IPS DF 6.9 (cell line): Measurements from ENCODE around the gene PLCB1.
A peak's percentile ranks its signal among the peaks of the same experiment; 100 is the strongest.
"Not testable (repeated sequence)": the region's sequence is repeated elsewhere in the genome, so short reads cannot be mapped to it uniquely, and the experiment has no call there.

Source experiments
- DNase-seq: peaks from one replicate; pipeline ENCODE4 v3.0.0-alpha.2; 2013; ENCODE audit warnings: low read depth, low spot score
- H3K27ac ChIP-seq: one replicate; pipeline ENCODE4 v1.5.1; 2013; ENCODE audit warnings: low read length, control low read depth
- H3K27me3 ChIP-seq: 2 replicates; pipeline ENCODE4 v1.6.1; 2013; ENCODE audit warnings: mild to moderate bottlenecking, low read length; ENCODE audit not compliant: control insufficient read depth, insufficient read depth
- H3K36me3 ChIP-seq: 2 replicates; pipeline ENCODE4 v1.6.1; 2013; ENCODE audit warnings: low read length; ENCODE audit not compliant: control insufficient read depth, insufficient read depth
- H3K4me1 ChIP-seq: 2 replicates; pipeline ENCODE4 v1.6.1; 2013; ENCODE audit warnings: low read length; ENCODE audit not compliant: control insufficient read depth, insufficient read depth
- H3K4me3 ChIP-seq: 2 replicates; pipeline ENCODE4 v1.5.1; 2013; ENCODE audit warnings: mild to moderate bottlenecking, low read length
- H3K9me3 ChIP-seq: 2 replicates; pipeline ENCODE4 v1.6.1; 2013; ENCODE audit warnings: low read length, inconsistent platforms; ENCODE audit not compliant: control insufficient read depth, insufficient read depth
- WGBS: extraction: QIAGEN DNeasy Blood & Tissue Kit; methylation state at CpG from one replicate; pipeline ENCODE4 v1.1.7; 2013; ENCODE audit warnings: mixed read lengths, missing lambda C conversion rate; ENCODE audit not compliant: insufficient read length, insufficient coverage; 5-methylcytosine and 5-hydroxymethylcytosine counted together

PLCB1 gene

DNA sequence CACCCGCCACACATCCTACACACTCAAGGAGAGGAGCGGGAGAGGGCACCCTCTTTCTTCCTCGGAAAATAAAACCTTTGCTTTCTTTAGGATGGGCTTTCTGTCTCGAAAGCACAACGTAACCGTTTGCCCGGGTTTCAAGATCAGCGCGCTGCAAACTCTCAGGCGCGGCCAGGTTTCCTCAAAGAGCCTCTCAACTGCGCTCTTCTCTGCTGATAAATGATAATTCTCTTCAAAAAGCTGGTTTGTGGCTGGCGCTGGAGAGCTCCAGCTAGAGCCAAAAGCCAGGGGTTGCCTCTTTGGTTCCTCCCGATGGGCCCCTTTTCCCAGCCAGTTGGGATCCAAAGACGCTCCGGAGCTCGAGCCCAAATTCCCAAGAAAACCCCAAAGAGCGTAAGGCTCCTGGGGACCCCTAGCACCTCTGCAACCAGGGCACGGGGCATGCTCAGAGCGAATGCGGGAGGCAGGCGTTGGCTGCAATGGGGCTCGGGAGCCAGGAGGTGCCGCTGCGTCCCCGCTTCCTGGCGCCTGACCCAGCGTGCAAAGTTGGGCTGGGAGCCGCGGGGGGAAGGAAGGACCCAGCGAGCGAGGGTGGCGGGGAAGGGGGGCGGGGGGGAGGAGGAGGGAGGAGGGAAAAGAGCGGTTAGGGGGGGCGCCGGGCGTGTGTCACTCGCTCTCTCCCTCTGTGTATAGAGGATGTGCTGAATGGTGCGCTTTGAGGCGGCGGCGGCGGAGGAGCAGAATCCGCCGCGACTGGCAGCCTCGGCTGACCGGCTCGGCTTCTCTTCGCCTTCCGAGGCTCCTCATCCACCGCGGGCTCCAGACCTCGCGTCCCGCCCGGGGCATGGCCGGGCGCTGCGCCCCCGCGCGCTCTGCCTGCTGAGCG, at the start of gene PLCB1:
PLCB1 (plus strand) TSS at position 669 of the 886 bp plus-strand sequence. CDS start 386 bp downstream, outside the sequence.
- DNase-seq = peak; percentile 71
- WGBS = no CpG with 5 or more reads among the region's 65 CpGs
- Histone ChIP-seq H3K27ac (no peak within 1 kb of the TSS), H3K9me3 (no peaks in the 10 kb centered on the region), H3K4me1 (no peaks in the 10 kb centered on the region), H3K36me3 (no peaks in the 10 kb centered on the region), H3K4me3 (peak within 1 kb of the TSS; percentile 45; the same call in 1 of the 2 replicates), H3K27me3 (peaks cover 9% of the 10 kb centered on the region; the same call in 1 of the 2 replicates)

DNA sequence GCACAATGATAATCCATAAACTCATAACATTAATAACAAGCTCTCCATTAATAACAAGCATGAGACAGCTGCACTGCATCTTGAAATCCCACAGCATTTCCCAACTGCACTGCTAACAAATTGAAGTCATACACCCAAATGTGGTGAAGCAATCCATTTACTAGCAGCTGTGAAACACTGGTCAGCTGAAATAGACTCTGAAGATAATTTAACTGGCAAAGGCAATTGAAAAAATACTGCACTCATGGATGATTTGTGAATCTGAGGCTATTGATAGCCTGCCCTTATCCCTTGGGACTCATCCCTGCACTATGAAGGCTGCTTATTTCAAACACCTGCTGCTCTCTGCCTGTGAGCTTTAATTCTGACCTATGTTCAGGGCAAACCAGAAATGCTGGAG, 49.1 kb upstream of the PLCB1 start:
- H3K27ac ChIP-seq = no peak overlapping the region
- H3K4me3 ChIP-seq = no peak overlapping the region
- H3K36me3 ChIP-seq = no peaks in the 10 kb centered on the region
- DNase-seq = no peak
- no peaks in the 10 kb centered on the region for H3K4me1 ChIP-seq
- H3K9me3 ChIP-seq = no peaks in the 10 kb centered on the region
- no peaks in the 10 kb centered on the region for H3K27me3 ChIP-seq

DNA sequence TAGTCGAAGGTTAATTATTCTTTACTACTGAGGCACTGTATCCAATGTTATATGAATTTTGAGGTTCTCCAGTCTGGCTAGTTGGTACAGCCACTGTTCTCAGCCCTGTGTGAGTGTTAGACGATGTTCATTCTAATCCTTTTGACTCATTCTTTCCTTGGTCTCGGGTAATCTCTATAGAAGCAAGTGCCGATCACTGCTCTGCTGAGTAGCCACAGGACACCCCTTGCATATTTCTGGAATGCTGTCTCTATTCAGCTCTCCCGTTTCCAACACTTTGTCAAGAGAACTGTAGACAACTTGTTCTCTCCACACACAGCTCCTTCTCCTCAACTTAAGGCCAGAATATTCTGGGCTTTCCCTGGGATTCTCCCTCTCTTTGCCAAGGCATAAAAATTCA, 42.4 kb upstream of the PLCB1 start:
- Histone ChIP-seq H3K27me3 (no peaks in the 10 kb centered on the region), H3K4me1 (no peaks in the 10 kb centered on the region), H3K27ac (no peak overlapping the region), H3K36me3 (no peaks in the 10 kb centered on the region), H3K9me3 (no peaks in the 10 kb centered on the region), H3K4me3 (no peak overlapping the region)
- no peak for DNase-seq
- WGBS = no CpG with 5 or more reads among the region's 5 CpGs

DNA sequence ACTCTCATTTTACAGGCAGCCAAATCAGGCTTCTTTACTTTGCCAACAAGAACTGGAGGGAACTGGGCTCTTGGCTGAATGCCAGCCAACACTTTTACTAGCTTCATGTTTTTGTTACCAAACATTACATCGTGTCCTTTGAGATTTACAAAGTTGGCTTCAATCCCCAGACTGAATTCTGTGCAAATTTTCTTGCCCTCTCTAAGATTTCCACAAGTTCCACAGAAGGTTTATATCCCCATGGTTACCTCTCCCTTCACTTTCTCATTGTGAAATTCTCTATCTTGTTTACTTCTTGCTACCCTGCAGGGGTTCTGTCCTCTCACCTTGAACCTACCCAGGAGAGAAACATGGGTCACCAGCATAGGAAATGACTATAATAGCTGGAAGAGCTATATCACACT, 37.6 kb upstream of the PLCB1 start:
- no peak overlapping the region for H3K27ac ChIP-seq
- H3K4me3 ChIP-seq = no peak overlapping the region
- no peaks in the 10 kb centered on the region for H3K9me3 ChIP-seq
- H3K36me3 ChIP-seq = no peaks in the 10 kb centered on the region
- H3K4me1 ChIP-seq = no peaks in the 10 kb centered on the region
- DNase-seq = no peak
- WGBS = no CpG with 5 or more reads among the region's 1 CpG
- H3K27me3 ChIP-seq = no peaks in the 10 kb centered on the region

DNA sequence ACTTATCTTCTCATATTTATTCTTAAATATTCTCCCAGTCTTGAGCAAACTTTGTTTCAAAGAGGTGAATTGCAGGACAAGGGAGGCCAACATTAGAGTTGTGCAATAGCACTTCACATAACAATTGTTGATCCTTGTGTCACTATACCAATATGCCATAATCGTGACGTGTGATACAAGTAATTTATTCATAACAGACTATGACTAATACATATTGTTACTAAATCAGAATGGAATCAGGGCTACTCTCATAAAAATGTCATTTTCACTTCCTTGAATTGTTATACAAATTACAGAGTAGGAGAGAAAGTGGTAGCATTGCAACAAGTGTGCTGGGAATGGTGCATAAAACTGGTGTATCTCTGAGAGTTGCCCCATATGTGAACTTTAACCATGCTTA, 37.2 kb upstream of the PLCB1 start:
- WGBS = no CpG with 5 or more reads among the region's 2 CpGs
- H3K9me3 ChIP-seq = no peaks in the 10 kb centered on the region

DNA sequence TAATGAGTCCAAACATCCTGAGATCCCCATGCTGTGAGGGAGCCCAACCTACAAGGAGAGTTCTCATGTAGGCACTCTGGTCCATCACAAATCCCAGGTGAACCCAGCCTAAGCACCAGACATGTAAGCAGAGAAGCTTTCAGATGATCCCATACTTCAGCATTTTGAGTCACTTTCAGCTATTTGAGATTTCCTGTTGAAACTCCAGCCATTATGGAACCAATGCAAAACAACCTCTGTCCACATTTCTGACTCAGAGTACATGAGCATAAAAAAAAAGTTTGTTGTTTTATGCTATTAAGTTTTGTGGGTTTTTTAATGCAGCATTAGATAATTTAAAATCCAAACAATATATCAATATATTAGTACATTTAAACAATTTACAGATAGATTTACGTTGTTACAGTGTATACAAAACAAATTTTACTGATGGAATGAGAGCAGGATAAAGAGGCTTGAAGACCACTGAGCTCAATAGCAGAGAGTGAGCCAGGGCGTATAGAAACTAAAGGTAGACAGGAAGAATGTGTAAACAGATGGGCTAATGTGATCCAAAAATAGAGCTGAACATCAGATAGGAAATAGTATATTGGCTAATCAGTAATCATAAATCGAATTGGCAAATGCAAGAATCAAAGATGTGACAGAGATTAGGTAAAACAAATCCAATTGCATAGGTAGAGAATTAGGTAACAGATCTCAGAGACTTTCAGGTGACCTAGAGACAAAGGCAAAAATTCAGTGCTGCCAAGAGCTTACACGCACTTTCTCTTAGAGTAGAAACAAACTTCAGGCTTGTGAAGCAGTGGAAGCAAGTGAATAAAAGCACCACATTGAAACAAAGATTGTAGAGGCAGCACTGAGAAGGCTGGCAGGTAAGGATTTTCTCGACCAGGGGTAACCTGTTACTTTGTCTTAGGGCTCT, 36.2 kb upstream of the PLCB1 start:
- no peaks in the 10 kb centered on the region for H3K27me3 ChIP-seq
- no peak overlapping the region for H3K4me3 ChIP-seq
- H3K27ac ChIP-seq = no peak overlapping the region
- H3K4me1 ChIP-seq = no peaks in the 10 kb centered on the region
- H3K36me3 ChIP-seq = no peaks in the 10 kb centered on the region
- no peaks in the 10 kb centered on the region for H3K9me3 ChIP-seq
- WGBS = no CpG with 5 or more reads among the region's 5 CpGs
- DNase-seq = no peak

More for the DNA sequence above, 37.2 kb upstream of the PLCB1 start:
- Histone ChIP-seq H3K4me3 (no peak overlapping the region), H3K27ac (no peak overlapping the region), H3K4me1 (no peaks in the 10 kb centered on the region), H3K27me3 (no peaks in the 10 kb centered on the region), H3K36me3 (no peaks in the 10 kb centered on the region)
- no peak for DNase-seq

DNA sequence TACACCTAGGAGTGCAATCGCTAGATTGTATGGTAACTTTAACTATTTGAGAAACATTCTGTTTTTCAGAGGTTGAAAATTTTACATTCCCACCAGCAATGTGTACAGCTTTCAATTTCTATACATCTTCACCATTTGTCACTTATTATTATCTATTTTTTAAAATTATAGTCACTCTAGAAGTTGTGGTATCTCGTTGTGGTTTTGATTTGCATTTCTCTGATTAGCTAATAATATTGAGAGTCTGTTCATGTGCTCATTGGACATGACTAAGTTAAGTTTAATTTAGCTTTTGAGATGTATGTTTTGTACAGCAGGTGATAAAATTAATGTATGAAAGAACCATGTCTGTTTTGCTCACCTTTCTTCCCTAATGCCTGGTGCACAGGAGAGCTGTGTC, 34.8 kb upstream of the PLCB1 start:
- no peaks in the 10 kb centered on the region for H3K36me3 ChIP-seq
- H3K27ac ChIP-seq = no peak overlapping the region
- no peaks in the 10 kb centered on the region for H3K27me3 ChIP-seq
- no peaks in the 10 kb centered on the region for H3K4me1 ChIP-seq
- no peak overlapping the region for H3K4me3 ChIP-seq
- WGBS = no CpG with 5 or more reads among the region's 2 CpGs
- DNase-seq = no peak
- no peaks in the 10 kb centered on the region for H3K9me3 ChIP-seq

DNA sequence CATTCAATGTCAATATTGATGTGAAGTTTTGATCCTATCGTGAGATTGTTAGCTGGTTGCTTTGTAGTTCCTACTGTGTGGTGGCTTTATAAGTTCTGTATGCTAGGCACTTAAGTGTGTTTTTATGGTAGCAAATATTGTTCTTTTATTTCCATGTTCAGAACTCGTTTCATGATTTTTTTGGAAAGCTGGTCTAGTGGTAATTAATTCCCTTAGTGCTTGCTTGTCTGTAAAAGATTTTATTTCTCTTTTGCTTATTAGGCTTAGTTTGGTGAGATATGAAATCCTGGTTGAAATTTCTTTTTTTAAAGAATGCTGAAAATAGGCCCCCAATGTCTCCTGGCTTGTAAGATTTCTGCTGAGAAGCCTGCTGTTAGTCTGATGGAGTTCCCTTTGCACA, 27.8 kb upstream of the PLCB1 start:
- no CpG with 5 or more reads among the region's 2 CpGs for WGBS
- Histone ChIP-seq H3K4me1 (no peaks in the 10 kb centered on the region), H3K27me3 (no peaks in the 10 kb centered on the region), H3K4me3 (no peak overlapping the region), H3K36me3 (no peaks in the 10 kb centered on the region), H3K27ac (no peak overlapping the region), H3K9me3 (no peaks in the 10 kb centered on the region)
- no peak for DNase-seq

DNA sequence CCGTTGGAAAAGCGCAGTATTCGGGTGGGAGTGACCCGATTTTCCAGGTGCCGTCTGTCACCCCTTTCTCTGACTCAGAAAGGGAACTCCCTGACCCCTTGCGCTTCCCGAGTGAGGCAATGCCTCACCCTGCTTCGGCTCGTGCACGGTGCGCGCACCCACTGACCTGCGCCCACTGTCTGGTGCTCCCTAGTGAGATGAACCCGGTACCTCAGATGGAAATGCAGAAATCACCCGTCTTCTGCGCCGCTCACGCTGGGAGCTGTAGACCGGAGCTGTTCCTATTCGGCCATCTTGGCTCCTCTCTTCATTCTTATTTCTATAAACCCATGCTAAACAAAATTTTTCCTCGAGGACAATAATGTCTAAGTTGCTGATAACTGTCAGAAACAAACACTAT, 17.5 kb upstream of the PLCB1 start:
- H3K4me1 ChIP-seq, DNase-seq, H3K27me3 ChIP-seq, H3K4me3 ChIP-seq, H3K27ac ChIP-seq, H3K9me3 ChIP-seq, H3K36me3 ChIP-seq: not testable (repeated sequence)
- WGBS = no CpG with 5 or more reads among the region's 21 CpGs

DNA sequence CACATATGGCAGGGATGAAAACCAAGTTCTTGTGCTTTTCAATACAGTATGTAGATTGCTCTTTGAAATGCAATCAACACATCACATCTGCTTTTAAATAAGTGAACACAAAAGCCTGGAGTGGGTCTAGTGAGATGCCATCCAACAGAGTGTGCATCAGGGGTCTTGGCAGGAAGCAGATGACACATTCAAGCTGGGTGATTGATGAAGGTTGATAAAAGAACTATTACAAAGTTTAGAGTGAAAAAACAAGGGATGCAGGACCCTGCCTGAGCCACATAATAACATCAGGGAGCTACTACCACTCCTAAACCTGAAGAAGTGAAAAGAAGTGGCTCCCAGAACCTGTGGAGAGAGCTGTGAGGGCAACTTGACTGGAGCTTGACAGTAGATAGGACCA, 16.6 kb upstream of the PLCB1 start:
- H3K27me3 ChIP-seq = no peaks in the 10 kb centered on the region
- H3K27ac ChIP-seq = no peak overlapping the region
- H3K4me1 ChIP-seq = no peaks in the 10 kb centered on the region
- no peaks in the 10 kb centered on the region for H3K9me3 ChIP-seq
- H3K4me3 ChIP-seq = no peak overlapping the region
- H3K36me3 ChIP-seq = no peaks in the 10 kb centered on the region
- no peak for DNase-seq
